IMR-90 (cell line): ENCODE measurements around the gene NFATC1. TPM values are rescaled to one million over a fixed set of nuclear protein-coding genes. Genes with fewer than 3 reads are reported as not detected.

Source experiments
- ATAC-seq: fragments of 200-7000 bp; cut with Tn5 transposase; 2 replicates; pipeline ENCODE4 v1.9.1; 2020; ENCODE audit warnings: low read depth, mild to moderate bottlenecking, moderate library complexity
- BruUV-seq: library from RNA; stranded (reverse); fragments of 400-500 nt; replicated peaks from 2 replicates; lab custom pipeline; 2021; lab: Mats Ljungman, UMichigan
- CTCF ChIA-PET: fragments of 300-600 bp; formaldehyde crosslinking; extraction: SDS; loops from one replicate; lab custom pipeline; 2021; ENCODE audit warnings: antibody characterized with exemption; lab: Yijun Ruan, JAX
- POLR2A ChIA-PET: fragments of 300-600 bp; sonication (Branson Sonifier 250); formaldehyde crosslinking; loops from one replicate; lab custom pipeline; 2022; ENCODE audit warnings: antibody characterized with exemption; ENCODE audit not compliant: unreplicated experiment; lab: Charles Lee
- DNase-seq: peaks from one replicate; pipeline ENCODE4 v3.0.0; 2013
- H2AFZ ChIP-seq: replicated peaks from 2 replicates; pipeline ENCODE3; 2013; ENCODE audit warnings: low read length, mild to moderate bottlenecking; ENCODE audit not compliant: poor library complexity
- H2AK5ac ChIP-seq: 2 replicates; pipeline ENCODE4 v1.6.1; 2013; ENCODE audit warnings: low read depth, low read length, inconsistent platforms
- H2AK9ac ChIP-seq: replicated peaks from 2 replicates; pipeline ENCODE3; 2013; ENCODE audit warnings: mild to moderate bottlenecking, low read depth, low read length, moderate library complexity; ENCODE audit not compliant: poor library complexity
- H2BK120ac ChIP-seq: 2 replicates; pipeline ENCODE4 v1.6.1; 2013; ENCODE audit warnings: low read depth, low read length, inconsistent platforms
- H2BK15ac ChIP-seq: 3 replicates; pipeline ENCODE4 v1.6.1; 2013; ENCODE audit warnings: low read depth, low read length, inconsistent platforms
- H2BK20ac ChIP-seq: 2 replicates; pipeline ENCODE4 v1.6.1; 2013; ENCODE audit warnings: low read depth, mild to moderate bottlenecking, inconsistent platforms, low read length, moderate library complexity
- H2BK5ac ChIP-seq: 2 replicates; pipeline ENCODE4 v1.6.1; 2013; ENCODE audit warnings: mild to moderate bottlenecking, low read depth, low read length, inconsistent platforms; ENCODE audit not compliant: poor library complexity, severe bottlenecking
- H3K14ac ChIP-seq: replicated peaks from 2 replicates; pipeline ENCODE4 v1.6.1; 2013; ENCODE audit warnings: low read depth, low read length, inconsistent platforms
- H3K18ac ChIP-seq: 2 replicates; pipeline ENCODE4 v1.6.1; 2013; ENCODE audit warnings: low read depth, low read length, control low read depth
- H3K23ac ChIP-seq: 2 replicates; pipeline ENCODE4 v1.6.1; 2013; ENCODE audit warnings: low read depth, low read length, inconsistent platforms
- H3K27ac ChIP-seq: 2 replicates; pipeline ENCODE4 v1.5.1; 2013; ENCODE audit warnings: mild to moderate bottlenecking, control low read depth, low read length; ENCODE audit not compliant: insufficient read depth
- H3K27me3 ChIP-seq: 2 replicates; pipeline ENCODE4 v1.6.1; 2013; ENCODE audit warnings: low read length; ENCODE audit not compliant: control insufficient read depth, insufficient read depth
- H3K36me3 ChIP-seq: 2 replicates; pipeline ENCODE4 v1.6.1; 2013; ENCODE audit warnings: low read length, mixed read lengths; ENCODE audit not compliant: control insufficient read depth, insufficient read depth
- H3K4ac ChIP-seq: 2 replicates; pipeline ENCODE4 v1.6.1; 2013; ENCODE audit warnings: low read depth, low read length, inconsistent platforms
- H3K4me1 ChIP-seq: 2 replicates; pipeline ENCODE4 v1.6.1; 2013; ENCODE audit warnings: low read length, mixed read lengths; ENCODE audit not compliant: control insufficient read depth, insufficient read depth
- H3K4me2 ChIP-seq: 2 replicates; pipeline ENCODE4 v1.6.1; 2013; ENCODE audit warnings: low read depth, mild to moderate bottlenecking, control low read depth, low read length, moderate library complexity
- H3K4me3 ChIP-seq: 2 replicates; pipeline ENCODE4 v1.5.1; 2013; ENCODE audit warnings: low read depth, mild to moderate bottlenecking, control low read depth, low read length, moderate library complexity; ENCODE audit not compliant: insufficient read depth
- H3K56ac ChIP-seq: 2 replicates; pipeline ENCODE4 v1.6.1; 2013; ENCODE audit warnings: low read length, inconsistent platforms; ENCODE audit not compliant: insufficient read depth; ENCODE audit errors: extremely low read depth
- H3K79me1 ChIP-seq, 2 experiments: 2 replicates each; pipeline ENCODE4 v1.6.1; 2013; ENCODE audit warnings: low read length in 2 of 2, inconsistent platforms in 1 of 2, low read depth in 1 of 2
- H3K9ac ChIP-seq: 2 replicates; pipeline ENCODE4 v1.6.1; 2013; ENCODE audit warnings: low read depth, low read length, control low read depth
- H3K9me1 ChIP-seq: 2 replicates; pipeline ENCODE4 v1.6.1; 2013; ENCODE audit warnings: low read length, inconsistent platforms; ENCODE audit not compliant: insufficient read depth
- H3K9me3 ChIP-seq: 2 replicates; pipeline ENCODE4 v1.6.1; 2013; ENCODE audit warnings: low read length; ENCODE audit not compliant: control insufficient read depth, insufficient read depth
- H4K20me1 ChIP-seq: 2 replicates; pipeline ENCODE4 v1.6.1; 2013; ENCODE audit warnings: low read length, inconsistent platforms; ENCODE audit not compliant: insufficient read depth
- H4K5ac ChIP-seq: 2 replicates; pipeline ENCODE4 v1.6.1; 2013; ENCODE audit warnings: mild to moderate bottlenecking, low read depth, low read length, control low read depth
- H4K8ac ChIP-seq, 2 experiments: 2 replicates each; pipeline ENCODE4 v1.6.1; 2013; ENCODE audit warnings: low read depth in 2 of 2, low read length in 2 of 2, control low read depth in 1 of 2, inconsistent platforms in 1 of 2
- H4K91ac ChIP-seq: 2 replicates; pipeline ENCODE4 v1.6.1; 2013; ENCODE audit warnings: low read depth, low read length, inconsistent platforms; ENCODE audit not compliant: insufficient read depth
- BHLHE40 ChIP-seq: fragments of 150-350 bp; IDR thresholded peaks from 2 replicates; pipeline ENCODE4 v1.6.1; 2016; ENCODE audit warnings: mild to moderate bottlenecking, low read depth, low read length
- CEBPB ChIP-seq: IDR thresholded peaks from 2 replicates; pipeline ENCODE4 v1.6.1; 2012; ENCODE audit warnings: low read depth, low read length, improper control_type of control experiment
- CHD1 ChIP-seq: IDR thresholded peaks from 2 replicates; pipeline ENCODE4 v1.6.1; 2012; ENCODE audit warnings: low read depth, low read length, improper control_type of control experiment
- ELK1 ChIP-seq: fragments of 150-350 bp; IDR thresholded peaks from 2 replicates; pipeline ENCODE4 v1.6.1; 2016; ENCODE audit warnings: low read depth, mild to moderate bottlenecking, low read length, moderate library complexity, borderline replicate concordance
- FOS ChIP-seq: fragments of 150-350 bp; IDR thresholded peaks from 2 replicates; pipeline ENCODE4 v1.6.1; 2016; ENCODE audit warnings: low read depth, low read length
- MAFK ChIP-seq: IDR thresholded peaks from 2 replicates; pipeline ENCODE4 v1.6.1; 2012; ENCODE audit warnings: low read depth, low read length, improper control_type of control experiment
- MAZ ChIP-seq: IDR thresholded peaks from 2 replicates; pipeline ENCODE4 v1.6.1; 2012; ENCODE audit warnings: low read depth, mild to moderate bottlenecking, low read length, improper control_type of control experiment, moderate library complexity, borderline replicate concordance
- MXI1 ChIP-seq: IDR thresholded peaks from 2 replicates; pipeline ENCODE4 v1.6.1; 2012; ENCODE audit warnings: low read depth, mild to moderate bottlenecking, low read length, moderate library complexity, borderline replicate concordance
- NFE2L2 ChIP-seq: fragments of 150-350 bp; IDR thresholded peaks from 2 replicates; pipeline ENCODE4 v1.6.1; 2016; ENCODE audit warnings: low read depth, mild to moderate bottlenecking, low read length
- POLR2A ChIP-seq: IDR thresholded peaks from 2 replicates; pipeline ENCODE4 v1.6.1; 2012; ENCODE audit warnings: mild to moderate bottlenecking, low read depth, low read length
- RAD21 ChIP-seq: IDR thresholded peaks from 2 replicates; pipeline ENCODE4 v1.6.1; 2012; ENCODE audit warnings: low read length, improper control_type of control experiment
- RCOR1 ChIP-seq: IDR thresholded peaks from 2 replicates; pipeline ENCODE4 v1.6.1; 2012; ENCODE audit warnings: mild to moderate bottlenecking, low read length, improper control_type of control experiment; ENCODE audit not compliant: insufficient replicate concordance
- RFX5 ChIP-seq: IDR thresholded peaks from 2 replicates; pipeline ENCODE4 v1.8.0; 2012; ENCODE audit warnings: low read depth, mild to moderate bottlenecking, low read length, moderate library complexity
- SMC3 ChIP-seq: fragments of 150-350 bp; IDR thresholded peaks from 2 replicates; pipeline ENCODE4 v1.6.1; 2016; ENCODE audit warnings: low read depth, mild to moderate bottlenecking, antibody characterized with exemption, low read length, moderate library complexity
- USF2 ChIP-seq: fragments of 150-350 bp; IDR thresholded peaks from 2 replicates; pipeline ENCODE4 v1.6.1; 2017; ENCODE audit warnings: mild to moderate bottlenecking, antibody characterized with exemption, low read length, low read depth
- WGBS, 2 experiments: methylation state at CpG; one replicate each; pipeline versions ENCODE4 v1.1.5 to v1.1.7; 2013; ENCODE audit warnings: missing lambda C conversion rate in 2 of 2; ENCODE audit not compliant: insufficient read length in 1 of 2; ENCODE audit errors: extremely low coverage in 2 of 2; 5-methylcytosine and 5-hydroxymethylcytosine counted together
- dilution Hi-C: fragments of 300-500 bp; cut with HindIII; formaldehyde crosslinking; loops from one replicate; pipeline ENCODE4 v1.14.3; 2018; ENCODE audit warnings: low sequenced_read_pairs; ENCODE audit not compliant: unreplicated experiment
- in situ Hi-C: fragments of 300-500 bp; cut with MboI; formaldehyde crosslinking; loops from 3 replicates; pipeline ENCODE4 v1.14.3; 2019; ENCODE audit warnings: low sequenced_read_pairs, inconsistent platforms, mixed read lengths
- intact Hi-C: fragments of 100-400 bp; cut with micrococcal nuclease; formaldehyde crosslinking; loops from 2 replicates; pipeline ENCODE4 v1.10.0; 2022
- polyA plus RNA-seq, 3 experiments: library from polyadenylated mRNA; depleted of rRNA; stranded (reverse); fragments of >200 nt; gene quantifications; 2 replicates each; pipeline ENCODE4 v1.2.3, GENCODE V29; 2012; ENCODE audit warnings: low replicate concordance in 1 of 3
- total RNA-seq: library from RNA; depleted of rRNA; stranded (reverse); fragments of >200 nt; gene quantifications from 2 replicates; pipeline ENCODE4 v1.2.3, GENCODE V29; 2012

Gene NFATC1
- total and polyA plus RNA-seq, 2 of the 4 experiments (the other 2 are of a cell fraction), result 0.36 to 1.8 TPM

GRCh38 chr18:79532313-79533007, 136.7 kb downstream of the NFATC1 start:
- no peak overlapping the region for H2AK9ac ChIP-seq
- ChIA-PET CTCF (no interaction called here), POLR2A (no interaction called here)
- no peak overlapping the region for H2BK15ac ChIP-seq
- H2BK20ac ChIP-seq, result no peak overlapping the region
- H3K14ac ChIP-seq, result no peak overlapping the region
- H3K27ac ChIP-seq, result no peak overlapping the region
- WGBS, 2 experiments, result 13% methylated on average over 3 of the region's 34 CpGs; no CpG with 5 or more reads in 1 of the 2 experiments
- H3K9me1 ChIP-seq, result no peaks in the 10 kb centered on the region
- H4K91ac ChIP-seq, result no peak overlapping the region
- no peak overlapping the region for H3K4me3 ChIP-seq
- H3K4ac ChIP-seq, result no peak overlapping the region
- intact Hi-C loops, result no loop called here
- no peaks in the 10 kb centered on the region for H3K79me1 ChIP-seq
- H4K8ac ChIP-seq, result no peak overlapping the region
- H3K4me2 ChIP-seq, result peak overlapping the region; percentile 31; the same call in 1 of the 2 replicates
- no peaks in the 10 kb centered on the region for H3K4me1 ChIP-seq
- no peaks in the 10 kb centered on the region for H3K36me3 ChIP-seq
- DNase-seq (peak; percentile 53), ATAC-seq (peak; percentile 41; the same call in 1 of the 2 replicates)
- in situ Hi-C loops, result loop anchor here (5.0 kb wide), 1 partner anchor 155 kb away; no protein-coding TSS in a partner anchor
- no peak overlapping the region for H3K23ac ChIP-seq
- no TSS peak for BruUV-seq
- no peaks in the 10 kb centered on the region; the same call in 1 of the 2 replicates for H3K9me3 ChIP-seq
- H2BK5ac ChIP-seq, result no peak overlapping the region
- no peak overlapping the region for H3K9ac ChIP-seq
- no peak overlapping the region for H2AK5ac ChIP-seq
- no peaks in the 10 kb centered on the region; the same call in 1 of the 2 replicates for H4K20me1 ChIP-seq
- dilution Hi-C loops, result no loop called here
- H2AFZ ChIP-seq, result peak overlapping the region; percentile 28
- H3K27me3 ChIP-seq, result peaks cover 28% of the 10 kb centered on the region
- no peak overlapping the region for H3K18ac ChIP-seq
- no peak overlapping the region for H4K5ac ChIP-seq
- H3K56ac ChIP-seq, result no peak overlapping the region
- no peak overlapping the region for H2BK120ac ChIP-seq
- TF ChIP-seq RCOR1 (no peak), NFE2L2 (no peak), CHD1 (no peak), RFX5 (no peak), MAFK (no peak), ELK1 (no peak), SMC3 (no peak), USF2 (no peak), BHLHE40 (no peak), FOS (no peak), CEBPB (no peak), POLR2A (no peak), MXI1 (no peak), RAD21 (no peak), MAZ (no peak)
